Right lobe of liver (tissue), 4 donors: Measurements from ENCODE around the gene PELO.

Experiments
- CTCF ChIP-seq, 4 donors: fragments of 200-600 bp in 3 of 4; fragments of 450-650 bp in 1 of 4; IDR thresholded peaks; one replicate each; pipeline versions ENCODE4 v1.5.1 to v1.8.0; 2016 to 2022; ENCODE audit warnings: antibody characterized with exemption in 4 of 4, mild to moderate bottlenecking in 2 of 4
- POLR2A ChIP-seq: fragments of 450-650 bp; IDR thresholded peaks from one replicate; pipeline ENCODE4 v1.6.1; 2017; ENCODE audit warnings: antibody characterized with exemption, mild to moderate bottlenecking
- donor health status: DM: no; HTN: no; CAD: no.
- donor health status: DM: no; HTN: no; CAD: no.
- donor health status: DM: no; HTN: yes; CAD: no.

GRCh38 chr5:52821901-52822300 is 34.2 kb downstream of the PELO start:
- TF ChIP-seq CTCF (IDR thresholded peaks at IDR 0.05): no peak
- TF ChIP-seq POLR2A: no peak
